Measurements from ENCODE around the gene TH.

The TH gene

DNA sequence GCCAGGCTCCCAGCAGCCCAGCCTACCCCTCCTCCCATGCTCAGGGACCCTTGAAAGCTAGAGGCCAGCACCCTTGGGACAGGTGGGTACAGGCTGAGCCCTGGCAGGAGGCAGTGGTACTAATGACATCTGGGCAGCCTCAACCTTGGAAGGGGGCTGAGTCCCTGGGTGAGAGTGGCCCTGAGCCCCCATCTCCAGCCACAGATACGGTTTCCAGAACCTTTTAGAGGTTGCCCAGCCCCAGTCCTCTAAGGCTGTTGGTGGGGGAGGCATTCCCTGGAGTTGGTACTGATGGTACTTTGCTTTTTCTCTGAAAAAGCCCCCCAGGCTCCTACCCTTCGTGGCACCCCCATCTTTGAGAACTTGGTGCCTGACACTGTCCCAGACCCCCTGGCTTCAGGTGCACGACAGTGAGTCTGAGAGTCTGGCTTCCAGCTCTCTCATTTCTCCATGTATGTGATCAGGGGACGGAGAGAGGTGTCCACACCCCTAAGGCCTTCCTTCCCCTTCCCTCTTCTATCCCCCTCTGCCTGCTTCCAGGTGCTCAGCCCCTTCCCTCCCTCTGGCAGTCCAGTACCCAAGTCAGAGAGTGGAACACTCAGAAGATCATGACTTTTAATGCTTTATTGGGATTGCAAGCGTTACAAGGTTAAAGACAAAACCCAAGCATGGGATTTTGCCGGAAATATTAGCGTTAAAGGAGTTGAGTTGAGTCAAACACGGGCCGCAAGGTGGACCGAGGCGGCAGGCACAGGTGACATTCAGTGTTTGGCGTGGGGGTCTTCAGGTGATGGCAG lies 42.9 kb downstream of the TH start:
- Histone ChIP-seq H2AFZ (ENCODE audit: low read length) (no peak overlapping the region), H3K36me3 (replicated peaks; ENCODE audit: insufficient read depth, low read length) (no peaks in the 10 kb centered on the region), H3K27me3 (replicated peaks; ENCODE audit: insufficient read depth, low read length) (peaks cover 54% of the 10 kb centered on the region), H3K4me3 (ENCODE audit: low read length) (no peak overlapping the region), H3K79me2 (ENCODE audit: low read length) (no peaks in the 10 kb centered on the region), H4K20me1 (ENCODE audit: insufficient read depth, low read length) (no peaks in the 10 kb centered on the region), H3K9ac (ENCODE audit: low read length) (no peak overlapping the region), H3K27ac (ENCODE audit: low read length) (no peak overlapping the region), H3K9me3 (replicated peaks; ENCODE audit: insufficient read depth, low read length) (no peaks in the 10 kb centered on the region), H3F3A (ENCODE audit: insufficient read depth, low read length) (no peaks in the 10 kb centered on the region), H3K4me1 (ENCODE audit: low read length) (no peaks in the 10 kb centered on the region), H3K9me2 (replicated peaks; ENCODE audit: insufficient read depth, low read length) (no peaks in the 10 kb centered on the region), H3K4me2 (ENCODE audit: low read depth, low read length) (no peak overlapping the region)
- no peak for DNase-seq
- TF ChIP-seq EZH2 (optimal IDR thresholded peaks at IDR 0.05; ENCODE audit: low read depth, low read length) = no peak
- TF ChIP-seq, protein P1, sequence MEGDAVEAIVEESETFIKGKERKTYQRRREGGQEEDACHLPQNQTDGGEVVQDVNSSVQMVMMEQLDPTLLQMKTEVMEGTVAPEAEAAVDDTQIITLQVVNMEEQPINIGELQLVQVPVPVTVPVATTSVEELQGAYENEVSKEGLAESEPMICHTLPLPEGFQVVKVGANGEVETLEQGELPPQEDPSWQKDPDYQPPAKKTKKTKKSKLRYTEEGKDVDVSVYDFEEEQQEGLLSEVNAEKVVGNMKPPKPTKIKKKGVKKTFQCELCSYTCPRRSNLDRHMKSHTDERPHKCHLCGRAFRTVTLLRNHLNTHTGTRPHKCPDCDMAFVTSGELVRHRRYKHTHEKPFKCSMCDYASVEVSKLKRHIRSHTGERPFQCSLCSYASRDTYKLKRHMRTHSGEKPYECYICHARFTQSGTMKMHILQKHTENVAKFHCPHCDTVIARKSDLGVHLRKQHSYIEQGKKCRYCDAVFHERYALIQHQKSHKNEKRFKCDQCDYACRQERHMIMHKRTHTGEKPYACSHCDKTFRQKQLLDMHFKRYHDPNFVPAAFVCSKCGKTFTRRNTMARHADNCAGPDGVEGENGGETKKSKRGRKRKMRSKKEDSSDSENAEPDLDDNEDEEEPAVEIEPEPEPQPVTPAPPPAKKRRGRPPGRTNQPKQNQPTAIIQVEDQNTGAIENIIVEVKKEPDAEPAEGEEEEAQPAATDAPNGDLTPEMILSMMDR (IDR thresholded peaks at IDR 0.05; ENCODE audit: low read length) = no peak
- TF ChIP-seq EZH2phosphoT487 (IDR thresholded peaks at IDR 0.05; ENCODE audit: low read length) = no peak

DNA sequence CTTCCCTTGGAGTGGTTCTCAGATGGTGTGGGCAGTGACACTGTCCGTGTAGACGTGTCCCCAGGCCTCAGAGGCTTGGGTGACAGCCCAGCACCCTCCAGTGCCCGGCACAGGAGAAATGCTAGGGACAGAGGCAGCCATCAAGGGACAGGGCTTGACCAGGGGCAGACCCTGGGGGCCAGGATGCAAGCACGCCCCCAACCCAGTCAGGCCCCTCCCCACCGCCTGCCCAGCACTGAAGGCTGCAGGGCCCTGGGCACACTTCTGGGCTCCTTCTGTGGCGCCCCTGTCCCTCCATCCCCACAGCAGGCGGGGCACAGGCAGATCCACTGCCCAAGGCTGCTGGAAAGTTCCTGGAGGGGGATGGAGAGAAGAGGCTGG lies 43.5 kb downstream of the TH start:
- Histone ChIP-seq H2AFZ (ENCODE audit: low read length) (no peak overlapping the region), H3K4me2 (ENCODE audit: low read depth, low read length) (no peak overlapping the region), H3K36me3 (replicated peaks; ENCODE audit: insufficient read depth, low read length) (no peaks in the 10 kb centered on the region), H3K4me3 (ENCODE audit: low read length) (no peak overlapping the region), H3K9me2 (replicated peaks; ENCODE audit: insufficient read depth, low read length) (no peaks in the 10 kb centered on the region), H3K9me3 (replicated peaks; ENCODE audit: insufficient read depth, low read length) (no peaks in the 10 kb centered on the region), H3K4me1 (ENCODE audit: low read length) (no peaks in the 10 kb centered on the region), H3K9ac (ENCODE audit: low read length) (no peak overlapping the region), H3K27ac (ENCODE audit: low read length) (no peak overlapping the region), H3K27me3 (replicated peaks; ENCODE audit: insufficient read depth, low read length) (peaks cover 48% of the 10 kb centered on the region), H3K79me2 (ENCODE audit: low read length) (no peaks in the 10 kb centered on the region), H4K20me1 (ENCODE audit: insufficient read depth, low read length) (no peaks in the 10 kb centered on the region), H3F3A (ENCODE audit: insufficient read depth, low read length) (no peaks in the 10 kb centered on the region)
- no peak for DNase-seq
- TF ChIP-seq, protein P1 (IDR thresholded peaks at IDR 0.05; ENCODE audit: low read length) = no peak
- TF ChIP-seq EZH2phosphoT487 (IDR thresholded peaks at IDR 0.05; ENCODE audit: low read length) (no peak), EZH2 (optimal IDR thresholded peaks at IDR 0.05; ENCODE audit: low read depth, low read length) (no peak)

DNA sequence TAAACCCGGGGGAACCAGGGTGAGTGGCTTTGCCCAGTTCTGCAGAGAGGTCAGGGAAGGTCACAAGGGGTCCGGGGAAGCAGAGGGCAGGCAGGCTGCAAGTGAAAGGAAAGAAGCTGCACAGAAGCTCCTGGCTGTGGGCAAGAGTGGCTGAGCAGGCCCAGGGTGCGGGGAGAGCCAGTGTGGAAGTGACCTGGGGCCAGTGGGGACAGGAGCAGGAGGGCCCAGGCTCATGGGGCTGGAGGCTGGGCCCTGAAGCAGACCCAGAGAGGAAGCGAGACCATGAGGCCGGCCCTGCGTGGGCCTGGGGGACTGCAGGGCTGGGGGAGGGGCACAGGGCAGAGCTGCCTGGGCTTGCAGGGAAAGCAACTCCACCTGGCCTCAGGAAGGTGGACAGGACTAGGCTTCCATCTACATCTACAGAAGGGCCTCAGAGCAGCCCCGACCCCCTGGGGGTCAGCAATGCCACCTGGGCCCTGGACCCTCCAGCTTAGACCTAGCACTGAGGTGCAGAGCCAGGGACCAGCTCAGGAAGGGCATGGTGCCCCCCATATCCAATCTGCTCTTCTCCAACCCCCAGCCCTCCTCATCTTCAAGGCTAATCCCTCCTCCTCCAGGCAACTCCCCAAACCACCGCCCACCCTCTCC lies 44.0 kb downstream of the TH start:
- H3K36me3 ChIP-seq (replicated peaks; ENCODE audit: insufficient read depth, low read length) = no peaks in the 10 kb centered on the region
- no peak for DNase-seq
- no peak for TF ChIP-seq EZH2phosphoT487 (IDR thresholded peaks at IDR 0.05; ENCODE audit: low read length)
- TF ChIP-seq EZH2 (optimal IDR thresholded peaks at IDR 0.05; ENCODE audit: low read depth, low read length) = no peak
- TF ChIP-seq, protein P1 (IDR thresholded peaks at IDR 0.05; ENCODE audit: low read length) = no peak
- H3K79me2 ChIP-seq (ENCODE audit: low read length) = no peaks in the 10 kb centered on the region
- H3K9me3 ChIP-seq (replicated peaks; ENCODE audit: insufficient read depth, low read length) = no peaks in the 10 kb centered on the region
- peaks cover 43% of the 10 kb centered on the region for H3K27me3 ChIP-seq (replicated peaks; ENCODE audit: insufficient read depth, low read length)
- 0 out of 2 replicates have a peak, but pooled peaks cover 2% of the 10 kb centered on the region for H3K4me1 ChIP-seq (ENCODE audit: low read length)
- no peaks in the 10 kb centered on the region for H3K9me2 ChIP-seq (replicated peaks; ENCODE audit: insufficient read depth, low read length)
- H3K27ac ChIP-seq (ENCODE audit: low read length) = no peak overlapping the region
- no peak overlapping the region for H2AFZ ChIP-seq (ENCODE audit: low read length)
- no peak overlapping the region for H3K9ac ChIP-seq (ENCODE audit: low read length)
- no peak overlapping the region for H3K4me3 ChIP-seq (ENCODE audit: low read length)
- no peaks in the 10 kb centered on the region for H3F3A ChIP-seq (ENCODE audit: insufficient read depth, low read length)
- H4K20me1 ChIP-seq (ENCODE audit: insufficient read depth, low read length) = no peaks in the 10 kb centered on the region
- no peak overlapping the region for H3K4me2 ChIP-seq (ENCODE audit: low read depth, low read length)

Measured in MM.1S (cell line).